Kidney (tissue), 14 donors: ENCODE results near the gene CLHC1. TPM values are rescaled to one million over a fixed set of nuclear protein-coding genes. Genes with fewer than 3 reads are reported as not detected.
A peak's percentile ranks its signal among the peaks of the same experiment; 100 is the strongest.

ENCODE experiments used
- DNase-seq, 5 donors: peaks; one replicate each; pipeline ENCODE4 v3.0.0-alpha.2; 2013 to 2020
- FAIRE-seq: peaks from 2 replicates; lab custom pipeline; 2012; peaks lifted over from hg19 to GRCh38; lab: Jason Lieb, UNC
- H3K27ac ChIP-seq, 2 donors: one replicate each; pipeline ENCODE4 v1.7.0; 2013; ENCODE audit warnings: low read depth in 2 of 2, low read length in 2 of 2, inconsistent platforms in 1 of 2
- H3K27me3 ChIP-seq: one replicate; pipeline ENCODE4 v1.7.1; 2013; ENCODE audit warnings: low read length, inconsistent platforms; ENCODE audit not compliant: control insufficient read depth, insufficient read depth
- H3K36me3 ChIP-seq, 3 donors: one replicate each; pipeline versions ENCODE4 v1.7.0 to v1.7.1; 2013; ENCODE audit warnings: low read length in 3 of 3, control low read depth in 1 of 3, inconsistent platforms in 1 of 3; ENCODE audit not compliant: insufficient read depth in 3 of 3, control insufficient read depth in 2 of 3
- H3K4me1 ChIP-seq, 3 donors: one replicate each; pipeline versions ENCODE4 v1.7.0 to v1.7.1; 2013; ENCODE audit warnings: low read length in 3 of 3, inconsistent platforms in 1 of 3, low read depth in 1 of 3; ENCODE audit not compliant: control insufficient read depth in 2 of 3, insufficient read depth in 2 of 3
- H3K4me3 ChIP-seq, 3 donors: one replicate each; pipeline versions ENCODE4 v1.7.0 to v1.8.1; 2013; ENCODE audit warnings: low read length in 3 of 3, control low read depth in 1 of 3, inconsistent platforms in 1 of 3
- H3K9ac ChIP-seq, 3 donors: one replicate each; pipeline versions ENCODE4 v1.7.0 to v1.7.1; 2013; ENCODE audit warnings: low read length in 3 of 3, control low read depth in 1 of 3, inconsistent platforms in 1 of 3
- H3K9me3 ChIP-seq, 3 donors: one replicate each; pipeline versions ENCODE4 v1.7.0 to v1.7.1; 2013; ENCODE audit warnings: low read length in 3 of 3, control low read depth in 1 of 3, inconsistent platforms in 1 of 3; ENCODE audit not compliant: control insufficient read depth in 2 of 3, insufficient read depth in 1 of 3
- CTCF ChIP-seq: IDR thresholded peaks from 3 replicates; pipeline ENCODE4 v1.5.1; 2012; ENCODE audit warnings: mild to moderate bottlenecking, moderate library complexity, borderline replicate concordance; ENCODE audit not compliant: insufficient read depth; ENCODE audit errors: extremely low read depth
- intact Hi-C: fragments of 100-400 bp; cut with DNase I; formaldehyde crosslinking; loops from one replicate; pipeline ENCODE4 v1.11.1; 2022
- polyA plus RNA-seq: library from polyadenylated mRNA; stranded (reverse); fragments of 350-450 nt; fragmentation: Illumina TruSeq; extraction: RNeasy Lipid Tissue Mini Kit (QIAGEN cat#74804); gene quantifications from one replicate; pipeline ENCODE4 v1.2.3, GENCODE V29; 2014; ENCODE audit warnings: low read depth, low replicate concordance; ENCODE audit not compliant: insufficient read depth
- total RNA-seq: library from RNA; stranded (reverse); fragmentation: NEBNext Ultra II Directional; extraction: Animal tissue kit (Norgen Biotek cat#: 25700); gene quantifications from one replicate; pipeline ENCODE4 v1.2.1, GENCODE V29; 2021
- donor health status: control.
- donor health status: control.
- donor health status: control.
- donor health status: control.
- donor health status: control.
- donor health status: DM: yes; HTN: yes; CAD: no.
- donor health status: Normal renal cell carcinoma (clear cell type).

CLHC1 gene
- total and polyA plus RNA-seq, 2 donors from 2014 or later, result 8.3 to 14.0 TPM

DNA sequence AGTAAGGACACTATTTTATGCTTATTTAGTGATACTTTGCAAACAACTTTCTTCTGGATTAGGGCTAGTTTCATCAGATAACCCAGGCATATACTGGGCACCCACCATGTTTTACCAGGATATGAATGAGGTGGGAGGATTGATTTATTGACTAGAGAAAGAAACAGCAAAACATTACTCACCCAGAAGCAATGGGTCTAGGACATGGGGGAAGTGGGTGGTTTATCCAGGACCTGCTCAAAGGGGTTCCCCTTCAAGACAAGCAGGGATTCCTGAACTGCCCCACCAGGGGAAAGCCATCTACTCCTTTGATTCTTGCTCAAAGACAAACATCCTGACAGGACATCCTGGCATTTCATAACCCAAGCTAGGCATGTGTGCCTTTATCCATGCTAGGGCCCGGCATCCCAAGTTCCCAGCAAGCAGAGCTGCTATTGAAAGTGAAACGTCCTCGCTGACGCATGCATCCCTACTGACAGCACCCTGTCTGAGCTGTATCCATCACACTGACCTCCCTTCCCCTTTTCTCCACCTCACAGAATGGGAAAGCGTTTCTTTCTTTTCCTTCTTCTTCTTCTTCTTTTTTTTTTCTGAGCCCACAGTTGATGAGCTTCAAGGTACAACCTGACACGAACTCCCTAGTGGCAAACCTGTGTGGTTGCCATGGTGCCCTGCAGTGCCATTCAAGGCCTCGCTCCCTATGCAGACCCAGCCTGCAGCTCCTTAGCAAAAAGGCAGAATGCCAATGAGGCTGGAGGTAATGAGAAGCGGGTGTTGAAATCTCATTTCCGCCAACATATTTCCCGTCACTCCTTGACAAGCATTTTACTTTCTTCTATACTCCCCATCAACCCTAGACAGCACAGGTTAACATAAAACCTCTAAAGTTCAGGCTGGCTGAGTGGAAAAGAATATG, 70.5 kb downstream of the CLHC1 start:
- peak overlapping the region; percentile 81 to 91 for H3K27ac ChIP-seq
- intact Hi-C loops, result loop anchor here (10.0 kb wide), 2 partner anchors 117 to 147 kb away; no protein-coding TSS in a partner anchor
- H3K4me1 ChIP-seq, result peaks cover 5 to 45% (median 41%) of the 10 kb centered on the region in 3 donors
- H3K9me3 ChIP-seq, result no peaks in the 10 kb centered on the region
- TF ChIP-seq CTCF, result no peak
- no peak overlapping the region for H3K4me3 ChIP-seq
- H3K36me3 ChIP-seq, result no peaks in the 10 kb centered on the region
- no peak for FAIRE-seq
- no peaks in the 10 kb centered on the region for H3K27me3 ChIP-seq
- H3K9ac ChIP-seq, result no peak overlapping the region
- DNase-seq, result no peak

DNA sequence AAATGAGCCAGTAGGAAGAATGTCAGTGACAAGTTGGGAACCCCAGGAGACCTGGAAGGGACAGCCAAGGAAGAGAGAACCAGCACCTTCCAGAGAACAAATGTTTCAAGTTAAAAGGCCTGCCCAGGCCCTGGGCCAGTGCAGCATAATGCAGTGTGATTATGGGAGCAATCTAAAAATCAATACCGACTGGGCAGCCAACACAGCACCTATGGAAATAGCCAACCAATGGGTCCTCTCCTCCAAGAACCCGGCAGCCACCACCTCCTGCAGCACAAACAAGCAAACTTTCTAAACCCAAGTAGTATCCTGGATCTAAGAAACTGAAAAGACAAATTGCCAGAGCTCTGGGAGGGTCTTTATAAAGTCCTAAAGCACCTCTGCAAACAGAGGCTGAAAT, 71.7 kb downstream of the CLHC1 start:
- H3K9ac ChIP-seq, result no peak overlapping the region
- TF ChIP-seq CTCF, result no peak
- intact Hi-C loops, result loop anchor here (10.0 kb wide), 2 partner anchors 116 to 146 kb away; no protein-coding TSS in a partner anchor
- H3K36me3 ChIP-seq, result no peaks in the 10 kb centered on the region
- H3K27ac ChIP-seq, result no peak overlapping the region
- no peak for FAIRE-seq
- no peak overlapping the region for H3K4me3 ChIP-seq
- H3K9me3 ChIP-seq, result no peaks in the 10 kb centered on the region
- no peak for DNase-seq
- no peaks in the 10 kb centered on the region for H3K27me3 ChIP-seq
- H3K4me1 ChIP-seq, result peaks cover 5 to 45% (median 43%) of the 10 kb centered on the region in 3 donors

DNA sequence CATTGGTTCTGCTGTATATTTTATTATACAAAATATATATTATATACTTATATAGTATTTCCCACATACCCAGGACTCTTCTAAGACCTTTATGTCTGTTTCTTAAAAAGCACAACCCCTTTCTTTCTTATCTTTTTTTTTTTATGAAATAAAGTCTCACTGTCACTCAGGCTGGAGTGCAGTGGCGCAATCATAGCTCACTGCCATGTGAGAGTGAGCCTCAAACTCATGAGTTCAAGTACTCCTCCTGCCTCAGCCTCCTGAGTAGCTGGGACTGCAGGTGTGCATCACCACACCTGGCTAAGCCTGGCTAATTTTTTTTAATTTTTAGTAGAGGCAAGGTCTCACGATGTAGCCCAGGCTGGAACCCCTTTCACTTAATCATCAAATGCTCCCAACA, 72.3 kb downstream of the CLHC1 start:
- Histone ChIP-seq H3K4me1 (peaks cover 5 to 43% (median 42%) of the 10 kb centered on the region in 3 donors), H3K36me3 (no peaks in the 10 kb centered on the region), H3K27ac (no peak overlapping the region), H3K9ac (no peak overlapping the region), H3K9me3 (no peaks in the 10 kb centered on the region), H3K4me3 (no peak overlapping the region), H3K27me3 (no peaks in the 10 kb centered on the region)
- intact Hi-C loops, result loop anchor here (10.0 kb wide), 2 partner anchors 115 to 145 kb away; no protein-coding TSS in a partner anchor
- TF ChIP-seq CTCF, result no peak
- FAIRE-seq (no peak), DNase-seq (no peak)
